K562 (cell line): ENCODE measurements around the gene SLC39A5. TPM values are rescaled to one million over a fixed set of nuclear protein-coding genes. Genes with fewer than 3 reads are reported as not detected.

ENCODE experiments used
- CBX8 ChIP-seq: fragments of 200-600 bp; sonication (generic); IDR thresholded peaks from 2 replicates; pipeline ENCODE4 v1.6.1; 2012; ENCODE audit warnings: borderline replicate concordance, mixed run types, low read depth, mild to moderate bottlenecking, moderate library complexity, mixed read lengths, low read length, control low read depth, inconsistent platforms; ENCODE audit not compliant: poor library complexity, severe bottlenecking; ENCODE audit errors: extremely low read depth
- CHD2 ChIP-seq: IDR thresholded peaks from 2 replicates; pipeline ENCODE4 v1.6.1; 2011; ENCODE audit warnings: low read depth, low read length
- KAT7 ChIP-seq: sonication (generic); formaldehyde crosslinking; IDR thresholded peaks from 2 replicates; pipeline ENCODE4 v1.8.0; 2022; ENCODE audit warnings: missing genetic modification reagents, mild to moderate bottlenecking, borderline replicate concordance
- MAFG ChIP-seq: fragments of 450-650 bp; conservative IDR thresholded peaks from 2 replicates; pipeline ENCODE4 v1.6.1; 2016; ENCODE audit warnings: missing genetic modification characterization, missing compliant biosample characterization
- MEIS2 ChIP-seq: fragments of 450-650 bp; IDR thresholded peaks from 2 replicates; pipeline ENCODE4 v1.6.1; 2014; ENCODE audit warnings: mild to moderate bottlenecking; ENCODE audit not compliant: partially characterized antibody
- NFIC ChIP-seq: fragments of 450-650 bp; IDR thresholded peaks from 2 replicates; pipeline ENCODE4 v1.6.1; 2017; ENCODE audit warnings: mild to moderate bottlenecking, inconsistent platforms
- NFRKB ChIP-seq: fragments of 450-650 bp; IDR thresholded peaks from 2 replicates; pipeline ENCODE4 v1.6.1; 2016; ENCODE audit warnings: low read depth
- PHF20 ChIP-seq: fragments of 450-650 bp; IDR thresholded peaks from 2 replicates; pipeline ENCODE4 v1.6.1; 2018; ENCODE audit not compliant: partially characterized antibody
- PTBP1 ChIP-seq: fragments of 200-400 bp; formaldehyde crosslinking; IDR thresholded peaks from 2 replicates; pipeline ENCODE4 v1.6.1; 2017; ENCODE audit warnings: low read depth, low read length
- RBM22 ChIP-seq: fragments of 200-400 bp; formaldehyde crosslinking; IDR thresholded peaks from 2 replicates; pipeline ENCODE4 v1.6.1; 2018; ENCODE audit warnings: low read length, low read depth; ENCODE audit not compliant: poor library complexity, severe bottlenecking
- SPI1 ChIP-seq: IDR thresholded peaks from 2 replicates; pipeline ENCODE4 v1.6.1; 2011; ENCODE audit warnings: low read depth, low read length, control low read depth, borderline replicate concordance
- TRIM25 ChIP-seq: fragments of 450-650 bp; IDR thresholded peaks from 2 replicates; pipeline ENCODE4 v1.7.0; 2016; ENCODE audit warnings: borderline replicate concordance
- ZNF134 ChIP-seq: fragments of 250-450 bp; sonication (Bioruptor Pico); conservative IDR thresholded peaks from 2 replicates; pipeline ENCODE4 v1.4.0; 2020
- ZNF318 ChIP-seq, 2 experiments: fragments of 450-650 bp; IDR thresholded peaks; 2 replicates each; pipeline ENCODE4 v1.6.1; 2016; ENCODE audit warnings: mild to moderate bottlenecking in 2 of 2, borderline replicate concordance in 1 of 2, low read depth in 1 of 2, moderate library complexity in 1 of 2
- polyA plus RNA-seq, 8 experiments: library from polyadenylated mRNA; depleted of rRNA in 4 of 8; stranded (reverse) in 5 of 8; unstranded in 3 of 8; fragments of >200 nt; fragmentation: Nextera tagmentation in 2 of 8; fragmentation: Illumina TruSeq in 1 of 8; extraction: Ambion mirVana in 2 of 8; extraction: Trizol in 1 of 8; gene quantifications; 2 replicates each; pipeline versions ENCODE4 v1.2.1 to v1.2.3, GENCODE V29; 2011 to 2014; ENCODE audit warnings: inconsistent platforms in 1 of 8, missing spikeins in 1 of 8
- total RNA-seq, 7 experiments: library from RNA; depleted of rRNA in 6 of 7; stranded (reverse); fragments of >200 nt in 6 of 7; fragmentation: Illumina TruSeq in 2 of 7; extraction: Trizol in 2 of 7; gene quantifications; 2 replicates each; pipeline versions ENCODE4 v1.2.1 to v1.2.3, GENCODE V29; 2011 to 2021; ENCODE audit warnings: low replicate concordance in 1 of 7

The SLC39A5 gene
- total and polyA plus RNA-seq, 9 of the 15 experiments (the other 6 are each of a cell fraction or from before 2014, with no cell fraction given): 0.08 to 0.10 TPM; not detected in 7

GRCh38 chr12:56193025-56193578, 36.7 kb upstream of the SLC39A5 start (continued):
- no peak for TF ChIP-seq RBM22
- TF ChIP-seq ZNF318 (IDR thresholded peaks at IDR 0.05; ENCODE audit: borderline replicate concordance in 1 of 2, low read depth in 1 of 2): no peak
- TF ChIP-seq NFRKB: peak; percentile 68
- TF ChIP-seq MAFG (tag): no peak
- TF ChIP-seq PTBP1: no peak
- no peak for TF ChIP-seq CHD2
- no peak for TF ChIP-seq MEIS2
- peak; percentile 53 for TF ChIP-seq PHF20
- no peak for TF ChIP-seq NFIC
- no peak for TF ChIP-seq KAT7
- TF ChIP-seq TRIM25: 0 out of 2 replicates have a peak, but pooled peaks have one; percentile 64
- no peak for TF ChIP-seq SPI1
- no peak for TF ChIP-seq ZNF134 (CRISPR knock-in tag)
- no peak for TF ChIP-seq CBX8
